Neural progenitor cell (in vitro differentiated cells): ENCODE data around the gene AMPH. TPM values are rescaled to one million over a fixed set of nuclear protein-coding genes. Genes with fewer than 3 reads are reported as not detected.

ENCODE experiments used
- DNase-seq: peaks from one replicate; pipeline ENCODE4 v3.0.0-alpha.2; 2016; ENCODE audit warnings: low spot score
- H2AFZ ChIP-seq: fragments of 200-600 bp; sonication (generic); replicated peaks from 2 replicates; pipeline ENCODE4 v1.6.1; 2016; ENCODE audit warnings: antibody characterized with exemption
- H3F3A ChIP-seq: fragments of 200-600 bp; sonication (generic); 2 replicates; pipeline ENCODE4 v1.6.1; 2016; ENCODE audit warnings: antibody characterized with exemption, low read depth
- H3K27ac ChIP-seq: fragments of 200-600 bp; sonication (generic); 2 replicates; pipeline ENCODE4 v1.5.1; 2016; ENCODE audit warnings: mild to moderate bottlenecking
- H3K27me3 ChIP-seq: fragments of 200-600 bp; sonication (generic); 2 replicates; pipeline ENCODE4 v1.6.1; 2016; ENCODE audit warnings: mild to moderate bottlenecking, moderate library complexity
- H3K36me3 ChIP-seq: fragments of 200-600 bp; sonication (generic); 2 replicates; pipeline ENCODE4 v1.5.1; 2016
- H3K4me1 ChIP-seq: fragments of 200-600 bp; sonication (generic); 2 replicates; pipeline ENCODE4 v1.6.1; 2016; ENCODE audit warnings: mixed run types
- H3K4me2 ChIP-seq: fragments of 200-600 bp; sonication (generic); 2 replicates; pipeline ENCODE4 v1.6.1; 2016
- H3K4me3 ChIP-seq: fragments of 200-600 bp; sonication (generic); 2 replicates; pipeline ENCODE4 v1.5.1; 2016
- H3K79me2 ChIP-seq: fragments of 200-600 bp; sonication (generic); 2 replicates; pipeline ENCODE4 v1.6.1; 2016; ENCODE audit warnings: low read depth
- H3K9ac ChIP-seq: fragments of 200-600 bp; sonication (generic); 2 replicates; pipeline ENCODE4 v1.6.1; 2016
- H3K9me3 ChIP-seq: fragments of 200-600 bp; sonication (generic); 2 replicates; pipeline ENCODE4 v1.5.1; 2016; ENCODE audit warnings: low read depth
- H4K20me1 ChIP-seq: fragments of 200-600 bp; sonication (generic); 2 replicates; pipeline ENCODE4 v1.6.1; 2016; ENCODE audit warnings: low read depth
- H3K27ac Mint-ChIP-seq: 3 replicates; pipeline ENCODE4 v1.8.0; 2021; ENCODE audit warnings: mixed read lengths
- H3K27me3 Mint-ChIP-seq: 2 replicates; pipeline ENCODE4 v1.8.0; 2022; ENCODE audit warnings: low read depth, mild to moderate bottlenecking, inconsistent platforms, moderate library complexity, mixed read lengths; ENCODE audit not compliant: insufficient read depth
- H3K36me3 Mint-ChIP-seq: 3 replicates; pipeline ENCODE4 v1.8.0; 2021; ENCODE audit warnings: mixed read lengths
- H3K4me1 Mint-ChIP-seq: 3 replicates; pipeline ENCODE4 v1.8.0; 2021; ENCODE audit warnings: mixed read lengths
- H3K4me3 Mint-ChIP-seq: 3 replicates; pipeline ENCODE4 v1.8.0; 2021; ENCODE audit warnings: mild to moderate bottlenecking, moderate library complexity, mixed read lengths
- H3K9me3 Mint-ChIP-seq: 3 replicates; pipeline ENCODE4 v1.8.0; 2020; ENCODE audit warnings: mixed read lengths
- CTCF ChIP-seq: fragments of 200-600 bp; sonication (generic); IDR thresholded peaks from 2 replicates; pipeline ENCODE4 v1.5.1; 2017; ENCODE audit warnings: antibody characterized with exemption, mild to moderate bottlenecking
- EZH2 ChIP-seq: fragments of 200-600 bp; sonication (generic); IDR thresholded peaks from 2 replicates; pipeline ENCODE4 v1.6.1; 2017; ENCODE audit warnings: antibody characterized with exemption, mild to moderate bottlenecking, moderate library complexity
- EZH2phosphoT487 ChIP-seq: fragments of 200-600 bp; sonication (generic); IDR thresholded peaks from 2 replicates; pipeline ENCODE4 v1.6.1; 2017; ENCODE audit warnings: antibody characterized with exemption
- total RNA-seq: library from RNA; depleted of rRNA; stranded (reverse); fragments of >200 nt; gene quantifications from 2 replicates; pipeline ENCODE4 v1.2.3, GENCODE V29; 2015; ENCODE audit warnings: low replicate concordance

AMPH gene
- total RNA-seq, 1 donor from 2014 or later = 21.2 TPM

GRCh38 chr7:38451840-38452239, 179.3 kb downstream of the AMPH start:
- H3K36me3 Mint-ChIP-seq = no peaks in the 10 kb centered on the region
- H3F3A ChIP-seq = no peaks in the 10 kb centered on the region
- H3K4me2 ChIP-seq = no peak overlapping the region
- no peaks in the 10 kb centered on the region for H3K9me3 ChIP-seq
- no peak overlapping the region for H3K4me3 ChIP-seq
- no peaks in the 10 kb centered on the region for H3K9me3 Mint-ChIP-seq
- H3K27me3 Mint-ChIP-seq = no peaks in the 10 kb centered on the region
- H3K27ac Mint-ChIP-seq = no peak overlapping the region
- H3K79me2 ChIP-seq = no peaks in the 10 kb centered on the region
- H4K20me1 ChIP-seq = no peaks in the 10 kb centered on the region
- no peaks in the 10 kb centered on the region for H3K36me3 ChIP-seq
- H3K27me3 ChIP-seq = no peaks in the 10 kb centered on the region
- H3K4me1 Mint-ChIP-seq = peaks cover 2% of the 10 kb centered on the region
- H3K9ac ChIP-seq = no peak overlapping the region
- no peak overlapping the region for H3K27ac ChIP-seq
- peak; percentile 49 for DNase-seq
- no peaks in the 10 kb centered on the region for H3K4me1 ChIP-seq
- no peak overlapping the region for H3K4me3 Mint-ChIP-seq
- TF ChIP-seq CTCF (peak; percentile 52), EZH2 (no peak), EZH2phosphoT487 (no peak)
- no peak overlapping the region for H2AFZ ChIP-seq

GRCh38 chr7:38448584-38449234, 182.5 kb downstream of the AMPH start:
- H3K79me2 ChIP-seq = no peaks in the 10 kb centered on the region
- H3K9me3 ChIP-seq = no peaks in the 10 kb centered on the region
- H3K4me1 ChIP-seq = no peaks in the 10 kb centered on the region

GRCh38 chr7:38448054-38448453, 183.1 kb downstream of the AMPH start:
- no peaks in the 10 kb centered on the region for H3K27me3 Mint-ChIP-seq
- H3K79me2 ChIP-seq = no peaks in the 10 kb centered on the region
- TF ChIP-seq CTCF (no peak), EZH2phosphoT487 (no peak), EZH2 (no peak)
- no peak overlapping the region for H3K27ac Mint-ChIP-seq
- H3K4me3 Mint-ChIP-seq = no peak overlapping the region
- H3K4me1 Mint-ChIP-seq = peaks cover 2% of the 10 kb centered on the region
- peaks cover 2% of the 10 kb centered on the region for H3K36me3 Mint-ChIP-seq
- H4K20me1 ChIP-seq = no peaks in the 10 kb centered on the region
- no peaks in the 10 kb centered on the region for H3K36me3 ChIP-seq
- no peaks in the 10 kb centered on the region for H3K9me3 Mint-ChIP-seq
- H2AFZ ChIP-seq = no peak overlapping the region
- H3K4me2 ChIP-seq = no peak overlapping the region
- H3K4me3 ChIP-seq = no peak overlapping the region
- H3K27me3 ChIP-seq = no peaks in the 10 kb centered on the region
- DNase-seq = no peak
- no peak overlapping the region for H3K9ac ChIP-seq
- H3K27ac ChIP-seq = no peak overlapping the region
- no peaks in the 10 kb centered on the region for H3F3A ChIP-seq
- no peaks in the 10 kb centered on the region for H3K4me1 ChIP-seq
- H3K9me3 ChIP-seq = no peaks in the 10 kb centered on the region

More at GRCh38 chr7:38448584-38449234, 182.5 kb downstream of the AMPH start:
- Histone ChIP-seq H3K9ac (no peak overlapping the region), H3K27ac (no peak overlapping the region), H4K20me1 (no peaks in the 10 kb centered on the region), H2AFZ (no peak overlapping the region), H3K4me2 (no peak overlapping the region), H3F3A (no peaks in the 10 kb centered on the region), H3K27me3 (no peaks in the 10 kb centered on the region), H3K36me3 (no peaks in the 10 kb centered on the region), H3K4me3 (no peak overlapping the region)
- no peak for DNase-seq
- no peak overlapping the region for H3K27ac Mint-ChIP-seq
- no peaks in the 10 kb centered on the region for H3K9me3 Mint-ChIP-seq
- H3K27me3 Mint-ChIP-seq = no peaks in the 10 kb centered on the region
- H3K4me1 Mint-ChIP-seq = peaks cover 2% of the 10 kb centered on the region
- no peak for TF ChIP-seq EZH2phosphoT487
- no peak for TF ChIP-seq EZH2
- no peak for TF ChIP-seq CTCF
- no peak overlapping the region for H3K4me3 Mint-ChIP-seq
- H3K36me3 Mint-ChIP-seq = peaks cover 2% of the 10 kb centered on the region
